Measurements from ENCODE around the gene SH3YL1.

DNA sequence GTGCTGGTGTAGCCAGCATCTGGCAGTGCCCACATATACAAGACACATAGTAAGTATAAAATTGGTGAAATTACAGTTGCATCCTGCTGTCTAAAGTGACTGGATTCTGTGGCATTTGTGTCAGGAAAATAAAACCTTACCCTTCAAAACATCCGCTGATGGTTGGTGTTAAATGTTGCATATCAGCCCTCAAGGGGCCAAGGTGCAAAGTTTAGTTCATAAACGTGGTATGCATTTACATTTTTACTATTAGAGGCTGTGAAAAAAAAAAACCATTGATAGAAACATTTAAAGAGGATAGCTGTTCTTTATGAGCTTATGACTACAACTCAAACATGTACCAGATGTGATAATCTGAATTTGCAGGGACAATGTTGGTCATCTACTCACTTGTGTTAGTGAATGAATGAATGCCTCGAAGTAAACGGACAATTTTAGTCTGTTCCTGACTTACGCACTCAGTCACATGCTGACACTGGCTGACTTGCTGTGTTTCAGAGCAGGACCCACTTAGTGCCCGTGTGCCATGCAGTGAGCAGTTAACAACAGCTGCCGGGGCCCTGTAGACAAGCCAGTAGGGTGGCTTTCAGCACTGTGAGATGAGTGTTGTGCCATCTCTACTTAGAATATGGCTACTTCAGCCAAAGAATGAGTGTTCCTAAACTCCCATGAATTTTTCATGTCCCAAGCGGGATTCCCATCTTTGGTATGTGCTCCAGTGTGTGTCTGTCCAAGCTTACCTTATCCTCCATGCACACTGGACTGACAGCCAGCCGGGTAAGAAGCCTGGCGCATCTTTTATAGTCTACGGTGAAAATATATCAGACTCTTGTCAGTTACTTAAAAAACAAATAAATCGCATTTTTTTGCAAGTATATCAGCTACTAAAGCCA is 18.8 kb upstream of the SH3YL1 start:
- TF ChIP-seq, protein P1, sequence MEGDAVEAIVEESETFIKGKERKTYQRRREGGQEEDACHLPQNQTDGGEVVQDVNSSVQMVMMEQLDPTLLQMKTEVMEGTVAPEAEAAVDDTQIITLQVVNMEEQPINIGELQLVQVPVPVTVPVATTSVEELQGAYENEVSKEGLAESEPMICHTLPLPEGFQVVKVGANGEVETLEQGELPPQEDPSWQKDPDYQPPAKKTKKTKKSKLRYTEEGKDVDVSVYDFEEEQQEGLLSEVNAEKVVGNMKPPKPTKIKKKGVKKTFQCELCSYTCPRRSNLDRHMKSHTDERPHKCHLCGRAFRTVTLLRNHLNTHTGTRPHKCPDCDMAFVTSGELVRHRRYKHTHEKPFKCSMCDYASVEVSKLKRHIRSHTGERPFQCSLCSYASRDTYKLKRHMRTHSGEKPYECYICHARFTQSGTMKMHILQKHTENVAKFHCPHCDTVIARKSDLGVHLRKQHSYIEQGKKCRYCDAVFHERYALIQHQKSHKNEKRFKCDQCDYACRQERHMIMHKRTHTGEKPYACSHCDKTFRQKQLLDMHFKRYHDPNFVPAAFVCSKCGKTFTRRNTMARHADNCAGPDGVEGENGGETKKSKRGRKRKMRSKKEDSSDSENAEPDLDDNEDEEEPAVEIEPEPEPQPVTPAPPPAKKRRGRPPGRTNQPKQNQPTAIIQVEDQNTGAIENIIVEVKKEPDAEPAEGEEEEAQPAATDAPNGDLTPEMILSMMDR (conservative IDR thresholded peaks at IDR 0.05), result no peak
- no peak for TF ChIP-seq EZH2 (IDR thresholded peaks at IDR 0.05; ENCODE audit: low read depth)
